Measurements from ENCODE around the gene TFIP11.

The TFIP11 gene

GRCh38 chr22:26479043-26479791, 33.1 kb downstream of the TFIP11 start:
- DNase-seq (ENCODE audit: low spot score), result no peak

- DNase-seq (ENCODE audit: low spot score), result no peak
These were observed 34.9 kb downstream of the TFIP11 start for GRCh38 chr22:26477341-26477731.

GRCh38 chr22:26476705-26477340, 35.5 kb downstream of the TFIP11 start:
- no peak for DNase-seq (ENCODE audit: low spot score)

GRCh38 chr22:26474682-26475081, 37.6 kb downstream of the TFIP11 start:
- DNase-seq (ENCODE audit: low spot score), result no peak

- DNase-seq (ENCODE audit: low spot score), result peak; percentile 46
These were observed 40.8 kb downstream of the TFIP11 start for GRCh38 chr22:26471522-26471921.

- DNase-seq (ENCODE audit: low spot score), result no peak
These were observed 41.5 kb downstream of the TFIP11 start for GRCh38 chr22:26470807-26471206.

- no peak for DNase-seq (ENCODE audit: low spot score)
These were observed 46.1 kb downstream of the TFIP11 start for GRCh38 chr22:26466196-26466595.

GRCh38 chr22:26464312-26464711, 48.0 kb downstream of the TFIP11 start:
- DNase-seq (ENCODE audit: low spot score), result no peak

GRCh38 chr22:26463688-26464087, 48.6 kb downstream of the TFIP11 start:
- DNase-seq (ENCODE audit: low spot score), result no peak

GRCh38 chr22:26463101-26463661, 49.1 kb downstream of the TFIP11 start:
- DNase-seq (ENCODE audit: low spot score), result no peak

GRCh38 chr22:26462641-26463040, 49.6 kb downstream of the TFIP11 start:
- no peak for DNase-seq (ENCODE audit: low spot score)

- no peak for DNase-seq (ENCODE audit: low spot score)
These were observed 50.2 kb downstream of the TFIP11 start for GRCh38 chr22:26462051-26462450.

GRCh38 chr22:26461188-26461810, 51.0 kb downstream of the TFIP11 start:
- DNase-seq (ENCODE audit: low spot score), result peak; percentile 84

- DNase-seq (ENCODE audit: low spot score), result no peak
These were observed 52.1 kb downstream of the TFIP11 start for GRCh38 chr22:26460202-26460601.

GRCh38 chr22:26457661-26458272, 54.5 kb downstream of the TFIP11 start:
- DNase-seq (ENCODE audit: low spot score), result no peak

GRCh38 chr22:26453812-26454500, 58.3 kb downstream of the TFIP11 start:
- DNase-seq (ENCODE audit: low spot score), result no peak

- no peak for DNase-seq (ENCODE audit: low spot score)
These were observed 59.1 kb downstream of the TFIP11 start for GRCh38 chr22:26453216-26453615.

GRCh38 chr22:26452236-26453016, 59.8 kb downstream of the TFIP11 start:
- peak; percentile 47 for DNase-seq (ENCODE audit: low spot score)

GRCh38 chr22:26450453-26451185, 61.7 kb downstream of the TFIP11 start:
- no peak for DNase-seq (ENCODE audit: low spot score)

GRCh38 chr22:26448941-26449340, 63.3 kb downstream of the TFIP11 start:
- DNase-seq (ENCODE audit: low spot score), result no peak

All from iPS-NIHi11 (cell line).